HG03342 (cell line): ENCODE measurements around the gene MAPRE3.

ENCODE experiments used
- ATAC-seq: cut with Tn5 transposase; IDR thresholded peaks from one replicate; pipeline ENCODE4 v1.9.1; 2021; ENCODE audit warnings: mild to moderate bottlenecking, moderate library complexity; ENCODE audit not compliant: unreplicated experiment

Gene MAPRE3

GRCh38 chr2:27038631-27039339 lies 68.3 kb downstream of the MAPRE3 start:
- ATAC-seq: no peak

GRCh38 chr2:27039426-27039825 lies 69.0 kb downstream of the MAPRE3 start:
- ATAC-seq: no peak

- no peak for ATAC-seq
Observed at GRCh38 chr2:27039871-27040270, 69.4 kb downstream of the MAPRE3 start.

GRCh38 chr2:27040282-27040681 lies 69.8 kb downstream of the MAPRE3 start:
- no peak for ATAC-seq

- ATAC-seq: peak; percentile 23
Observed at GRCh38 chr2:27041752-27042151, 71.3 kb downstream of the MAPRE3 start.

GRCh38 chr2:27042159-27042661 lies 71.8 kb downstream of the MAPRE3 start:
- ATAC-seq: peak; percentile 56

GRCh38 chr2:27042985-27043634 lies 72.7 kb downstream of the MAPRE3 start:
- no peak for ATAC-seq

- ATAC-seq: peak; percentile 11
Observed at GRCh38 chr2:27049422-27050280, 79.2 kb downstream of the MAPRE3 start.

GRCh38 chr2:27050281-27050995 lies 80.0 kb downstream of the MAPRE3 start:
- ATAC-seq: peak; percentile 44

GRCh38 chr2:27050996-27051901 lies 80.8 kb downstream of the MAPRE3 start, which contains the start of gene AGBL5:
TSS of gene AGBL5 (plus strand) at chr2:27051668. CDS start at chr2:27052959, 1,291 bp downstream.
- ATAC-seq: peak; percentile 67

- no peak for ATAC-seq
Observed at GRCh38 chr2:27051902-27052645, 81.6 kb downstream of the MAPRE3 start.

GRCh38 chr2:27053321-27053720 lies 82.9 kb downstream of the MAPRE3 start:
- no peak for ATAC-seq

GRCh38 chr2:27053776-27054175 lies 83.3 kb downstream of the MAPRE3 start:
- ATAC-seq: no peak

- ATAC-seq: no peak
Observed at GRCh38 chr2:27054721-27055120, 84.3 kb downstream of the MAPRE3 start.

GRCh38 chr2:27057184-27057583 lies 86.7 kb downstream of the MAPRE3 start:
- ATAC-seq: no peak

GRCh38 chr2:27058210-27058609 lies 87.8 kb downstream of the MAPRE3 start:
- ATAC-seq: no peak

- no peak for ATAC-seq
Observed at GRCh38 chr2:27059141-27059820, 88.8 kb downstream of the MAPRE3 start.

GRCh38 chr2:27060323-27060722 lies 89.9 kb downstream of the MAPRE3 start:
- no peak for ATAC-seq
